Amygdala (tissue), 56 donors: ENCODE results near the gene IFNA6.

ENCODE experiments used
- DNase-seq, 56 donors: peaks; one replicate each; lab custom pipeline; 2025; lab: John Stamatoyannopoulos, UW

The IFNA6 gene

GRCh38 chr9:21331676-21332402 lies 18.8 kb downstream of the IFNA6 start:
- no peak for DNase-seq

- no peak for DNase-seq
Measured at GRCh38 chr9:21326526-21327139, 24.1 kb downstream of the IFNA6 start.

GRCh38 chr9:21324047-21324446 lies 26.6 kb downstream of the IFNA6 start:
- no peak for DNase-seq

- no peak for DNase-seq
Measured at GRCh38 chr9:21322911-21323461, 27.7 kb downstream of the IFNA6 start.

- DNase-seq, result no peak
Measured at GRCh38 chr9:21320465-21320864, 30.2 kb downstream of the IFNA6 start.

- peak in 11 of 56 donors; percentile 2 to 71 (median 9) for DNase-seq
Measured at GRCh38 chr9:21317956-21318923, 32.4 kb downstream of the IFNA6 start.

GRCh38 chr9:21316860-21317259 lies 33.8 kb downstream of the IFNA6 start:
- no peak for DNase-seq

GRCh38 chr9:21316032-21316842 lies 34.5 kb downstream of the IFNA6 start:
- DNase-seq, result no peak

GRCh38 chr9:21314152-21314551 lies 36.5 kb downstream of the IFNA6 start:
- DNase-seq, result no peak

GRCh38 chr9:21311889-21312288 lies 38.8 kb downstream of the IFNA6 start:
- no peak for DNase-seq

- no peak for DNase-seq
Measured at GRCh38 chr9:21305213-21305612, 45.5 kb downstream of the IFNA6 start, which contains the start of gene IFNA5. TSS of gene IFNA5 (minus strand) at chr9:21305313. CDS start at chr9:21305256, 57 bp downstream.
